Anterior cingulate cortex (tissue), 58 donors: Measurements from ENCODE around the gene RCAN3.

Experiments
- DNase-seq, 58 donors: peaks; one replicate each; lab custom pipeline; 2025; lab: John Stamatoyannopoulos, UW

The RCAN3 gene

GRCh38 chr1:24567792-24568388 lies 65.3 kb downstream of the RCAN3 start:
- DNase-seq: no peak

GRCh38 chr1:24568475-24568874 lies 65.8 kb downstream of the RCAN3 start:
- DNase-seq: no peak

GRCh38 chr1:24570265-24571125 lies 67.9 kb downstream of the RCAN3 start:
- no peak for DNase-seq

GRCh38 chr1:24572301-24572700 lies 69.7 kb downstream of the RCAN3 start:
- no peak for DNase-seq

- peak in 26 of 58 donors; percentile 3 to 53 (median 28) for DNase-seq
Observed at GRCh38 chr1:24575905-24576587, 73.4 kb downstream of the RCAN3 start.

- DNase-seq: no peak
Observed at GRCh38 chr1:24578846-24579245, 76.2 kb downstream of the RCAN3 start.

- DNase-seq: no peak
Observed at GRCh38 chr1:24580756-24581155, 78.1 kb downstream of the RCAN3 start.

- no peak for DNase-seq
Observed at GRCh38 chr1:24584171-24584647, 81.6 kb downstream of the RCAN3 start.

GRCh38 chr1:24586119-24586518 lies 83.5 kb downstream of the RCAN3 start:
- no peak for DNase-seq

GRCh38 chr1:24586970-24587820 lies 84.6 kb downstream of the RCAN3 start:
- peak in 10 of 58 donors; percentile 2 to 20 (median 6) for DNase-seq

GRCh38 chr1:24588573-24588972 lies 85.9 kb downstream of the RCAN3 start:
- no peak for DNase-seq

- no peak for DNase-seq
Observed at GRCh38 chr1:24589200-24589599, 86.6 kb downstream of the RCAN3 start.
